Nephron (organoid): ENCODE results near the gene KIDINS220.

ENCODE experiments used
- H3K27ac Mint-ChIP-seq, 3 experiments: 2 replicates each; pipeline ENCODE4 v1.8.0; 2020; ENCODE audit warnings: mixed read lengths in 3 of 3, mild to moderate bottlenecking in 2 of 3, moderate library complexity in 1 of 3
- H3K27me3 Mint-ChIP-seq: 2 replicates; pipeline ENCODE4 v1.8.0; 2021; ENCODE audit warnings: low read depth, mild to moderate bottlenecking, moderate library complexity, mixed read lengths
- H3K36me3 Mint-ChIP-seq: 2 replicates; pipeline ENCODE4 v1.8.0; 2020; ENCODE audit warnings: low read depth, mixed read lengths
- H3K4me1 Mint-ChIP-seq: 2 replicates; pipeline ENCODE4 v1.8.0; 2020; ENCODE audit warnings: mixed read lengths
- H3K4me3 Mint-ChIP-seq, 3 experiments: 2 replicates each; pipeline ENCODE4 v1.8.0; 2020; ENCODE audit warnings: mild to moderate bottlenecking in 3 of 3, mixed read lengths in 3 of 3, moderate library complexity in 2 of 3
- H3K9me3 Mint-ChIP-seq: 2 replicates; pipeline ENCODE4 v1.8.0; 2020; ENCODE audit warnings: mixed read lengths
- TF ChIP-seq, protein P1 (sequence below), 3 experiments: fragments of 200-600 bp; sonication (generic); IDR thresholded peaks; one replicate each; pipeline ENCODE4 v1.5.0; 2021; ENCODE audit warnings: antibody characterized with exemption in 3 of 3; ENCODE audit not compliant: unreplicated experiment in 3 of 3

The KIDINS220 gene

DNA sequence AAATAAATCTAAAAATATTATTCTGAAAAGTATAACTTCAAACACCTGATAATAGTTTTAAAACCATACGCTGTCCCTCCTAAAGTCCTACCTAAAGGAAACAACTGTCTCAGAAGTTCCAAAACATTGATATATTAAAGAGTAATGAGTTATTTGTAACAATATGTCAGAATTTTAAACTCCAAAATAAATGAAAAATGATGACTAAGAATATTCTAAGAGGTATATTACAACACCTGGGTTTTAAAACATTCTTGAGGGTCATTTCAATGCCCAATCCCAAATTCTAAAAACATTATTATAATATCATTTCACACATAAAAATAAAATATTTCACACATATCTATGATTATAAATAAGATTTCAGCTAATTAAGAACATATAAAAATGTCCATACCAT lies 20.2 kb downstream of the KIDINS220 start:
- TF ChIP-seq, protein P1, sequence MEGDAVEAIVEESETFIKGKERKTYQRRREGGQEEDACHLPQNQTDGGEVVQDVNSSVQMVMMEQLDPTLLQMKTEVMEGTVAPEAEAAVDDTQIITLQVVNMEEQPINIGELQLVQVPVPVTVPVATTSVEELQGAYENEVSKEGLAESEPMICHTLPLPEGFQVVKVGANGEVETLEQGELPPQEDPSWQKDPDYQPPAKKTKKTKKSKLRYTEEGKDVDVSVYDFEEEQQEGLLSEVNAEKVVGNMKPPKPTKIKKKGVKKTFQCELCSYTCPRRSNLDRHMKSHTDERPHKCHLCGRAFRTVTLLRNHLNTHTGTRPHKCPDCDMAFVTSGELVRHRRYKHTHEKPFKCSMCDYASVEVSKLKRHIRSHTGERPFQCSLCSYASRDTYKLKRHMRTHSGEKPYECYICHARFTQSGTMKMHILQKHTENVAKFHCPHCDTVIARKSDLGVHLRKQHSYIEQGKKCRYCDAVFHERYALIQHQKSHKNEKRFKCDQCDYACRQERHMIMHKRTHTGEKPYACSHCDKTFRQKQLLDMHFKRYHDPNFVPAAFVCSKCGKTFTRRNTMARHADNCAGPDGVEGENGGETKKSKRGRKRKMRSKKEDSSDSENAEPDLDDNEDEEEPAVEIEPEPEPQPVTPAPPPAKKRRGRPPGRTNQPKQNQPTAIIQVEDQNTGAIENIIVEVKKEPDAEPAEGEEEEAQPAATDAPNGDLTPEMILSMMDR (IDR thresholded peaks at IDR 0.05; ENCODE audit: unreplicated experiment in 3 of 3): no peak
- Mint-ChIP-seq H3K9me3 (no peaks in the 10 kb centered on the region), H3K27ac (no peak overlapping the region), H3K27me3 (no peaks in the 10 kb centered on the region), H3K36me3 (peaks cover 57% of the 10 kb centered on the region), H3K4me3 (no peak overlapping the region), H3K4me1 (peaks cover 15% of the 10 kb centered on the region)

DNA sequence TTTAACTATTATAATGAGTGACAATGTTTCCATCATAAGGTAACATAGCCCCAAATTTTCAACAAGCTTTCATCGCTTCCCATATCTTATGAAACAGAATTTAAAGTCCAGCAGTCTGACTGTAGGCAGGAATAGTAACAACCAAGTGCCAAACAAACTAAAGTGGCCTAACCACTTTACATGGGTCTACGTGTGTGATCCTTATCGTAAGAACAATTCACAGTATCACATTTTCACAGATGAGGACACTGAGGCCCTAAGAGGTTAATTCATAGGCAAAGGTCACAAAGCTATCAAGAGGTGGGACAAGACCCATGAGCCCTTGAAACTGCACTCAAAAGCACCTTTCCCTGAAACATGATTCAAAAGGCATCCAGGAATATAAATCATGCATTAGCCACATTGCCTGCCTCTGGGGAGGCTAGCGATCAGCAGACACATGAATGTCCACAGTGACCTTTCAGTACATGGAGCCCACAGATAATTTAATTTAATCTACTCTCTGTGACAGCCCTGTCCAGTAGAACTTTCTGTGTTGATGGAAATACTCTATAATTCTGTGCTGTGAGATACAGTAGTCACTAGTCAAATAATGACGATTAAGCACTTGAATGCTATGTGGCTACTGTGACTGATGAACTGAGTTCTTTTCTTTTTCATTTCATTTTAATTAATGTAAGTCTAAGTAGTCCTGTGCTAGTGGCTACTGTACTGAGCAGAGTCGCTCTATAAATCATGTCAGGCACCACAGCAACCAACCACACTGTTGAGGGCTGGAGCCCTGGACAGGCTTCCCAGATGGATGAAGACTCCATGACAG lies 30.3 kb downstream of the KIDINS220 start:
- Mint-ChIP-seq H3K4me1 (peaks cover 18% of the 10 kb centered on the region), H3K9me3 (no peaks in the 10 kb centered on the region), H3K27me3 (no peaks in the 10 kb centered on the region), H3K27ac (no peak overlapping the region), H3K4me3 (no peak overlapping the region), H3K36me3 (peaks cover 77% of the 10 kb centered on the region)
- TF ChIP-seq, protein P1 (IDR thresholded peaks at IDR 0.05; ENCODE audit: unreplicated experiment in 3 of 3): no peak

- Mint-ChIP-seq H3K4me1 (peaks cover 18% of the 10 kb centered on the region), H3K36me3 (peaks cover 76% of the 10 kb centered on the region), H3K27me3 (no peaks in the 10 kb centered on the region), H3K27ac (no peak overlapping the region), H3K9me3 (no peaks in the 10 kb centered on the region), H3K4me3 (no peak overlapping the region)
- TF ChIP-seq, protein P1 (IDR thresholded peaks at IDR 0.05; ENCODE audit: unreplicated experiment in 3 of 3): no peak
These were observed 31.9 kb downstream of the KIDINS220 start for GRCh38 chr2:8805278-8806210.

GRCh38 chr2:8803658-8804379 lies 33.6 kb downstream of the KIDINS220 start:
- Mint-ChIP-seq H3K4me3 (no peak overlapping the region), H3K9me3 (no peaks in the 10 kb centered on the region), H3K36me3 (peaks cover 79% of the 10 kb centered on the region), H3K27ac (peak overlapping the region in 1 of 3 experiments; percentile 19), H3K4me1 (peaks cover 18% of the 10 kb centered on the region), H3K27me3 (no peaks in the 10 kb centered on the region)
- TF ChIP-seq, protein P1 (IDR thresholded peaks at IDR 0.05; ENCODE audit: unreplicated experiment in 3 of 3): no peak

GRCh38 chr2:8802741-8803140 lies 34.7 kb downstream of the KIDINS220 start:
- TF ChIP-seq, protein P1 (IDR thresholded peaks at IDR 0.05; ENCODE audit: unreplicated experiment in 3 of 3): no peak
- Mint-ChIP-seq H3K4me1 (peaks cover 18% of the 10 kb centered on the region), H3K27me3 (no peaks in the 10 kb centered on the region), H3K9me3 (no peaks in the 10 kb centered on the region), H3K27ac (no peak overlapping the region), H3K4me3 (no peak overlapping the region), H3K36me3 (peaks cover 80% of the 10 kb centered on the region)
